GM12878 (cell line): ENCODE measurements around the gene PTPRN2.

Experiments used
- EZH2 ChIP-seq: IDR thresholded peaks from 2 replicates; pipeline ENCODE4 v1.6.1; 2012; ENCODE audit warnings: low read depth, mild to moderate bottlenecking, control low read depth, inconsistent platforms, low read length, borderline replicate concordance; ENCODE audit not compliant: control insufficient read depth
- TF ChIP-seq, protein P1 (sequence below): IDR thresholded peaks from 2 replicates; pipeline ENCODE4 v1.6.1; 2012; ENCODE audit warnings: mild to moderate bottlenecking, low read depth, low read length
- TF ChIP-seq, protein P2 (sequence below): fragments of 450-650 bp; conservative IDR thresholded peaks from 2 replicates; pipeline ENCODE4 v1.6.1; 2017; ENCODE audit warnings: mild to moderate bottlenecking, moderate library complexity

DNA sequence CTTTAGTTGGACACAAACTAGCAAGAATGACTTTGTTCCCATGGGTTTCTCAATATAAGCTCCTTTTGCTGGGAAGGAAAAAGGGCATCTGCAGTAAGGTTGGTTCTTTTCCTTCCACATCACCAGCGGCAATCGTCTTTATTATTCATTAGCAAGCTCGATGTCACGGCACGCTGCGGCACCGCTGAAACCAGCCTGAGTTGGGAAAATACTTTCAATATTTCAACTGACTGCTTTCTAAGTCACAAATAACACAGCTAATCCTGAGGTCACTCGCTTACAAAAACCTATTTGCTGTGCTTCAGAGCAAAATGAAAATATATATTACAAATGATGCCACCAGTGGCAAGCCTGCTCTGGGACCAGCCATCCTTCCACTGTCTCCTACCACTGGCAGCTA, 665.0 kb downstream of the PTPRN2 start:
- TF ChIP-seq, protein P1, sequence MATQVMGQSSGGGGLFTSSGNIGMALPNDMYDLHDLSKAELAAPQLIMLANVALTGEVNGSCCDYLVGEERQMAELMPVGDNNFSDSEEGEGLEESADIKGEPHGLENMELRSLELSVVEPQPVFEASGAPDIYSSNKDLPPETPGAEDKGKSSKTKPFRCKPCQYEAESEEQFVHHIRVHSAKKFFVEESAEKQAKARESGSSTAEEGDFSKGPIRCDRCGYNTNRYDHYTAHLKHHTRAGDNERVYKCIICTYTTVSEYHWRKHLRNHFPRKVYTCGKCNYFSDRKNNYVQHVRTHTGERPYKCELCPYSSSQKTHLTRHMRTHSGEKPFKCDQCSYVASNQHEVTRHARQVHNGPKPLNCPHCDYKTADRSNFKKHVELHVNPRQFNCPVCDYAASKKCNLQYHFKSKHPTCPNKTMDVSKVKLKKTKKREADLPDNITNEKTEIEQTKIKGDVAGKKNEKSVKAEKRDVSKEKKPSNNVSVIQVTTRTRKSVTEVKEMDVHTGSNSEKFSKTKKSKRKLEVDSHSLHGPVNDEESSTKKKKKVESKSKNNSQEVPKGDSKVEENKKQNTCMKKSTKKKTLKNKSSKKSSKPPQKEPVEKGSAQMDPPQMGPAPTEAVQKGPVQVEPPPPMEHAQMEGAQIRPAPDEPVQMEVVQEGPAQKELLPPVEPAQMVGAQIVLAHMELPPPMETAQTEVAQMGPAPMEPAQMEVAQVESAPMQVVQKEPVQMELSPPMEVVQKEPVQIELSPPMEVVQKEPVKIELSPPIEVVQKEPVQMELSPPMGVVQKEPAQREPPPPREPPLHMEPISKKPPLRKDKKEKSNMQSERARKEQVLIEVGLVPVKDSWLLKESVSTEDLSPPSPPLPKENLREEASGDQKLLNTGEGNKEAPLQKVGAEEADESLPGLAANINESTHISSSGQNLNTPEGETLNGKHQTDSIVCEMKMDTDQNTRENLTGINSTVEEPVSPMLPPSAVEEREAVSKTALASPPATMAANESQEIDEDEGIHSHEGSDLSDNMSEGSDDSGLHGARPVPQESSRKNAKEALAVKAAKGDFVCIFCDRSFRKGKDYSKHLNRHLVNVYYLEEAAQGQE, result no peak
- TF ChIP-seq, protein P2, sequence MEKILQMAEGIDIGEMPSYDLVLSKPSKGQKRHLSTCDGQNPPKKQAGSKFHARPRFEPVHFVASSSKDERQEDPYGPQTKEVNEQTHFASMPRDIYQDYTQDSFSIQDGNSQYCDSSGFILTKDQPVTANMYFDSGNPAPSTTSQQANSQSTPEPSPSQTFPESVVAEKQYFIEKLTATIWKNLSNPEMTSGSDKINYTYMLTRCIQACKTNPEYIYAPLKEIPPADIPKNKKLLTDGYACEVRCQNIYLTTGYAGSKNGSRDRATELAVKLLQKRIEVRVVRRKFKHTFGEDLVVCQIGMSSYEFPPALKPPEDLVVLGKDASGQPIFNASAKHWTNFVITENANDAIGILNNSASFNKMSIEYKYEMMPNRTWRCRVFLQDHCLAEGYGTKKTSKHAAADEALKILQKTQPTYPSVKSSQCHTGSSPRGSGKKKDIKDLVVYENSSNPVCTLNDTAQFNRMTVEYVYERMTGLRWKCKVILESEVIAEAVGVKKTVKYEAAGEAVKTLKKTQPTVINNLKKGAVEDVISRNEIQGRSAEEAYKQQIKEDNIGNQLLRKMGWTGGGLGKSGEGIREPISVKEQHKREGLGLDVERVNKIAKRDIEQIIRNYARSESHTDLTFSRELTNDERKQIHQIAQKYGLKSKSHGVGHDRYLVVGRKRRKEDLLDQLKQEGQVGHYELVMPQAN, result no peak
- TF ChIP-seq EZH2, result no peak
